ENCODE data around the gene RPL18A. TPM values are rescaled to one million over a fixed set of nuclear protein-coding genes. Genes with fewer than 3 reads are reported as not detected.

RPL18A gene
- total RNA-seq, 2 experiments from 2014 or later, result 3,019 to 3,145 TPM

- no peaks in the 10 kb centered on the region for H4K20me1 ChIP-seq (ENCODE audit: insufficient read depth, low read length)
- ChIA-PET POLR2A (no interaction called here), CTCF (ENCODE audit: unreplicated experiment) (no interaction called here)
- no peaks in the 10 kb centered on the region for H3K79me2 ChIP-seq (ENCODE audit: insufficient read depth, low read depth, low read length)
- no peaks in the 10 kb centered on the region for H3K9me2 ChIP-seq (ENCODE audit: insufficient read depth, low read length)
- TF ChIP-seq, protein P1, sequence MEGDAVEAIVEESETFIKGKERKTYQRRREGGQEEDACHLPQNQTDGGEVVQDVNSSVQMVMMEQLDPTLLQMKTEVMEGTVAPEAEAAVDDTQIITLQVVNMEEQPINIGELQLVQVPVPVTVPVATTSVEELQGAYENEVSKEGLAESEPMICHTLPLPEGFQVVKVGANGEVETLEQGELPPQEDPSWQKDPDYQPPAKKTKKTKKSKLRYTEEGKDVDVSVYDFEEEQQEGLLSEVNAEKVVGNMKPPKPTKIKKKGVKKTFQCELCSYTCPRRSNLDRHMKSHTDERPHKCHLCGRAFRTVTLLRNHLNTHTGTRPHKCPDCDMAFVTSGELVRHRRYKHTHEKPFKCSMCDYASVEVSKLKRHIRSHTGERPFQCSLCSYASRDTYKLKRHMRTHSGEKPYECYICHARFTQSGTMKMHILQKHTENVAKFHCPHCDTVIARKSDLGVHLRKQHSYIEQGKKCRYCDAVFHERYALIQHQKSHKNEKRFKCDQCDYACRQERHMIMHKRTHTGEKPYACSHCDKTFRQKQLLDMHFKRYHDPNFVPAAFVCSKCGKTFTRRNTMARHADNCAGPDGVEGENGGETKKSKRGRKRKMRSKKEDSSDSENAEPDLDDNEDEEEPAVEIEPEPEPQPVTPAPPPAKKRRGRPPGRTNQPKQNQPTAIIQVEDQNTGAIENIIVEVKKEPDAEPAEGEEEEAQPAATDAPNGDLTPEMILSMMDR (conservative IDR thresholded peaks at IDR 0.05; ENCODE audit: low read length), result no peak
- TF ChIP-seq EZH2phosphoT487 (IDR thresholded peaks at IDR 0.05; ENCODE audit: borderline replicate concordance, low read depth, low read length), result no peak
- no peak within 1 kb of the TSS for H2AFZ ChIP-seq (ENCODE audit: low read length)
- no peak within 1 kb of the TSS for H3K27ac ChIP-seq (ENCODE audit: low read depth, low read length, poor library complexity, severe bottlenecking)
- H3K36me3 ChIP-seq (ENCODE audit: insufficient read depth, low read length), result no peaks in the 10 kb centered on the region; the same call in 1 of the 2 replicates
- DNase-seq (ENCODE audit: low spot score), result no peak
- no peak within 1 kb of the TSS for H3K4me2 ChIP-seq (ENCODE audit: low read length)
- BruUV-seq (replicated peaks), result no TSS peak
- intact Hi-C loops (cut with micrococcal nuclease; ENCODE audit: unreplicated experiment), result no loop called here
- no peak within 1 kb of the TSS for H3K4me3 ChIP-seq (ENCODE audit: low read depth, low read length, poor library complexity, severe bottlenecking)
- no peaks in the 10 kb centered on the region for H3K4me1 ChIP-seq (ENCODE audit: insufficient read depth, low read length, poor library complexity, severe bottlenecking)
- no peaks in the 10 kb centered on the region for H3K9me3 ChIP-seq (ENCODE audit: low read length)
Observed at GRCh38 chr19:17821190-17821589, 38.5 kb upstream of the RPL18A start, which contains the start of gene INSL3. Gene INSL3 (minus strand): TSS chr19:17821519. CDS start chr19:17821506, 13 bp downstream.

DNA sequence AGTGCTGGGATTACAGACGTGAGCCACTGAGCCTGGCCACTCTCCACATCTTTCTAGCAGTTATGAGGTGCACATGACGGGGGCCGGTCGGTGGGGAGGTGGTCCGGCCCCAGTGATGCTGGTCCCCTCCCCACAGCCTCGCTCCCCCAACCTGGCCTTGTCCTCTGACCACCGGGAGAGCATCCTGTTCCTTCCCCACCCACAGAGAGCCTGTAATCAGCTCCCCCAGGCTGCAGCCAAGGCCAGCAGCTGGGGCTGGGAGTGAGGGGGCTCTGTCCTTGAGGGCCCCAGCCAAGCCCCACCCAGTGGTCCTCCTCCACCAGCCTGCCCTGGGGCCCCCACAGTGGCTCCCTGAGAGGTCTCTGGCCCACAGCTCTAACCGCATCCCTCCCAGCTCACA, 35.4 kb upstream of the RPL18A start:
- Histone ChIP-seq H2AFZ (ENCODE audit: low read length) (no peak overlapping the region), H3K36me3 (ENCODE audit: insufficient read depth, low read length) (no peaks in the 10 kb centered on the region; the same call in 1 of the 2 replicates), H3K79me2 (ENCODE audit: insufficient read depth, low read depth, low read length) (no peaks in the 10 kb centered on the region), H3K4me2 (ENCODE audit: low read length) (no peak overlapping the region), H3K9me2 (ENCODE audit: insufficient read depth, low read length) (no peaks in the 10 kb centered on the region), H3K9me3 (ENCODE audit: low read length) (no peaks in the 10 kb centered on the region), H3K27ac (ENCODE audit: low read depth, low read length, poor library complexity, severe bottlenecking) (no peak overlapping the region), H4K20me1 (ENCODE audit: insufficient read depth, low read length) (no peaks in the 10 kb centered on the region), H3K4me3 (ENCODE audit: low read depth, low read length, poor library complexity, severe bottlenecking) (no peak overlapping the region), H3K4me1 (ENCODE audit: insufficient read depth, low read length, poor library complexity, severe bottlenecking) (no peaks in the 10 kb centered on the region)
- intact Hi-C loops (cut with micrococcal nuclease; ENCODE audit: unreplicated experiment), result no loop called here
- ChIA-PET POLR2A (interaction anchor here (0.6 kb wide), 1 partner anchor 24 kb away, joined by 5 read pairs; no protein-coding TSS in a partner anchor), CTCF (ENCODE audit: unreplicated experiment) (no interaction called here)
- TF ChIP-seq, protein P1 (conservative IDR thresholded peaks at IDR 0.05; ENCODE audit: low read length), result no peak
- no peak for TF ChIP-seq EZH2phosphoT487 (IDR thresholded peaks at IDR 0.05; ENCODE audit: borderline replicate concordance, low read depth, low read length)
- BruUV-seq (replicated peaks), result no TSS peak
- no peak for DNase-seq (ENCODE audit: low spot score)

- CTCF ChIA-PET (ENCODE audit: unreplicated experiment), result no interaction called here
- TF ChIP-seq, protein P1 (conservative IDR thresholded peaks at IDR 0.05; ENCODE audit: low read length), result no peak
- TF ChIP-seq EZH2phosphoT487 (IDR thresholded peaks at IDR 0.05; ENCODE audit: borderline replicate concordance, low read depth, low read length), result no peak
- Histone ChIP-seq H3K4me2 (ENCODE audit: low read length) (no peak overlapping the region), H4K20me1 (ENCODE audit: insufficient read depth, low read length) (no peaks in the 10 kb centered on the region), H3K36me3 (ENCODE audit: insufficient read depth, low read length) (peaks cover 7% of the 10 kb centered on the region; the same call in 1 of the 2 replicates), H2AFZ (ENCODE audit: low read length) (no peak overlapping the region), H3K4me3 (ENCODE audit: low read depth, low read length, poor library complexity, severe bottlenecking) (no peak overlapping the region), H3K79me2 (ENCODE audit: insufficient read depth, low read depth, low read length) (no peaks in the 10 kb centered on the region), H3K9me3 (ENCODE audit: low read length) (no peaks in the 10 kb centered on the region), H3K4me1 (ENCODE audit: insufficient read depth, low read length, poor library complexity, severe bottlenecking) (no peaks in the 10 kb centered on the region), H3K27ac (ENCODE audit: low read depth, low read length, poor library complexity, severe bottlenecking) (no peak overlapping the region), H3K9me2 (ENCODE audit: insufficient read depth, low read length) (no peaks in the 10 kb centered on the region)
- POLR2A ChIA-PET, result interaction anchor here (0.5 to 0.6 kb wide), 2 partner anchors 86 to 300 kb away, joined by 3 to 5 read pairs; a partner anchor contains a TSS
- intact Hi-C loops (cut with micrococcal nuclease; ENCODE audit: unreplicated experiment), result no loop called here
- DNase-seq (ENCODE audit: low spot score), result no peak
- no TSS peak for BruUV-seq (replicated peaks)
Observed at GRCh38 chr19:17826508-17827056, 33.1 kb upstream of the RPL18A start.

All from OCI-LY7 (cell line).